HG03575 (cell line): ENCODE results near the gene HAP1.
"Not testable (repeated sequence)": the region's sequence is repeated elsewhere in the genome, so short reads cannot be mapped to it uniquely, and the experiment has no call there.

Experiments
- ATAC-seq: cut with Tn5 transposase; IDR thresholded peaks from one replicate; pipeline ENCODE4 v1.9.1; 2021; ENCODE audit not compliant: unreplicated experiment, insufficient number of reproducible peaks, low FRiP score; ENCODE audit errors: extremely low read depth

Gene HAP1

DNA sequence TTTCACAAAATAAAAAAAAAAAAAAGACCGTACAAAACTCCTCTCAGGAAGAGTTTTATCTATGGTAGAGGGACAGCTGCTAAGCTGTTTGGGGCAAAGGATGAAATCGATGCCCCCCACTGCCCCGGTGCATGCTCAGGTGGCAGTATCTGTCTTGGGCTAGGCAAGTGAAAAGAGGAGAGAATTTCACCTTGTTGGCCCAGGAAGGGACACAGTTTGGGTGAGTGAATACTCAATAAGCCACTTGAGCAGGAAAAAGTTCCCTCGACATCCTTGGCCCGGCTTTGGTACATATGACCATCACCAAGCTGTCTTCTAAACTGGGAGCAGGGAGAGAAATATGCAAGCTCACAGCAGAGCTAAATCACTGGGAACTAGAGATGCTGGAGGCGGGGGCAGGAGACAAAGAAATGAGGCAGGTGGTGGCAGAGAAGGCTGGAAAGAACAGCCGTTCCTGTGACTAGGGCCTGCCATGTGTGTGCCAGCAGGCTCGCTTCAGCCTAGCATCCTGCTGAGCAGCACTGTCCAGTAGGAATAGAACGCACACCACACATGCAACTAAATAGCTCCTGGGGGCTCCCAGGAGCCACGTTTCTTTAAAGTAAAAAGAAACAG lies 53.9 kb downstream of the HAP1 start:
- no peak for ATAC-seq

DNA sequence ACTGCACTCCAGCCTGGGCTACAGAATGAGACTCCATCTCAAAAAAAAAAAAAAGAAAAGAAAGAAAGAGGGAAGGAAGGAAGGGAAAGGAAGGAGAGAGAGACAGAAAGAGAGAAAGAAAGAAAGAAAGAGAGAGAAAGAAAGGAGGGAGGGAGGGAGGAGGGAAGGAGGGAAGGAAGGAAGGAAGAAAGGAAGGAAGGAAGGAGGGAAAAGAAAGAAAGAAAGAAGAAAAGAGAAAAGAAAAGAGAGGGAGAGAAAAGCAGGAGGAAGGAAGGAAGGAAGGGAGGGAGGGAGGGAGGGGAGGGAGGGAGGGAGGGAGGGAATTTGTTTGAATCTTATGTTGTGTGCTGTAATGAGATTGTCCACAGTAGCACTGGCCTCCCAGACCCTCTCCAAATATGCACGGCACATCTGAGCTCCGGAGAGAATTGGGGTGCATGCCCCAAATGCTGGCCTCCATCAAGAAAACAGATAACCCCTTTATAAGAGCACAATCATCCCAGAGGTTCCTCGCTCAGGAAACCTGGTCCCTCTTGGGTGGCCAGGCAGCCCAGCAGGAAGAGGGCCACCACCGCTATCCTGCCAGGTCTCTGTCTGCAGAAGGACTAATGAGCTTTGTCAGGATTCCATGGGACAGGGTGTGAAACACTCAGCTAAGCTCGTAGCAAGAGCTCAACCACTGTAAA lies 54.6 kb downstream of the HAP1 start:
- ATAC-seq, result no peak

DNA sequence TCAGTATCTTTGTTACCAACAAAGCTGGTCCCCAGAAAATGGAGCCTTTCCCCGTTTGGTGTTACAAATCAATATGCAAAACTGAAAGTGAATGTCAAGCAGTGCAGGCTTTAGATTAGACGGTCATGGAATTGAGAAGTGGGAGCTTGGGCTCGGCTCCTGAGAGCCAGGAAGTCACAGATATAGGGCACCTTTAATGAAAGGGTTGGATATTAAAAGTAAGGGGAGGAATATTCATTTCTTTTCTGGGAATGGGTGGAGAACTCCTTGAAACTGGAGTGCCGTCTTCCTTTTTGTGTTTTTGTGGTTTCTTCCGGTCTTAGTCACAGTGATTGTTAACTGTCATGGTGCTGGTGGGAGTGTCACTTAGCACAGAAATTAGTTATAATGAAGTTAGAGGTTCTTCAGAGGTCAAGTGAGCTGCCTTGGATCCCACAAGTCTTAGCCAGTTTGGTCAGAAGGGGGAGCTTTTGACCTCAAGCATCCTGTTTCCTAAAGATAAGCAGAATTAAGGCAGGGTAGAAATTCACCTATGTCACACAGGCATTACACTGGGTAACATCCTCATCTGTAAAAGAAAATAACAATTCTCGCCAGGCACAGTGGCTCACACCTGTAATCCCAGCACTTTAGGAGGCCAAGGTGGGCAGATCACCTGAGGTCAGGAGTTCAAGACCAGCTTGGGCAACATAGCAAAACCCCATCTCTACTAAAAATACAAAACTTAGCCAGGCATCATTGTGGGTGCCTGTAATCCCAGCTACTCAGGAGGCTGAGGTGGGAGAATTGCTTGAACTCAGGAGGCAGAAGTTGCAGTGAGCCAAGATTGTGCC lies 55.3 kb downstream of the HAP1 start:
- ATAC-seq, result no peak

DNA sequence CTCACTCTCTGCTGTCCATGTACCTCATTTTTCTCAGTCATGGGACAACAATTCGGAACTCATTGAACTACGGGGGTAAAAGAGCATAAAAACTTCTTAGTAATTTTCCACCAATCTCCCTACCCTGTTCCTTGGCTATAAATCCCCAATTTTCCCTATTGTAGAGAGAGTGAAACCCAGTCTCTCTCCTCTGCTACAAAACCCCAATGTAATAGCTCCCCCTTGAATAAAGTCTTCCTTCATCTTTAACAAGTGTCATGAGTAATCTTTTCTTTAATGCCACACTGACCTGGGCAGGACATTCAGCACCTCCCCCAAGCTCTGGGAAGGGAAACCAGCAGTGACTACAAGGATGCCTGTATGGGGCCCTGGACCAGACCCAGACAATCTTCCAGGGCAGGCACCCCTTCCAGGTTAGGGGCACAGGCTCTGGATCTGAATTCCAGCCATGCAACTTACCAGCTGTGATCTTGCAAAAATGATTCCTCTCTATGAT lies 56.0 kb downstream of the HAP1 start:
- no peak for ATAC-seq

DNA sequence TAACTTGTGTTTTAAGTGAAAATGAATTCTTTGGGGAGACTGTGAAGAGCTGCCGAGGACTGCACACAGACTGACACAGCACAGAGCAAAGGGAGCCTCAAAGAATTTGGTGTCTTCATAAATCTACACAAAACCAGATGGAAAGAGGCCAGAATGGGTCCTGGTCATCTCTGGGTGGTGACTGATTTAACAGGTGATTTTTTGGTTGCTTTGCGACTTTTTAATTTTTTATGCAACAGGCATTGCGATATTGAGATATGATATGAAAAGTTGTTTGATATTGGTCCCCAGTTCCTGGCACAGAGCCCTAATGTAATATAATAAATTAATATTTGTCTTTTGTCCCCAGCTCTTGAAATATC lies 58.4 kb downstream of the HAP1 start:
- no peak for ATAC-seq

DNA sequence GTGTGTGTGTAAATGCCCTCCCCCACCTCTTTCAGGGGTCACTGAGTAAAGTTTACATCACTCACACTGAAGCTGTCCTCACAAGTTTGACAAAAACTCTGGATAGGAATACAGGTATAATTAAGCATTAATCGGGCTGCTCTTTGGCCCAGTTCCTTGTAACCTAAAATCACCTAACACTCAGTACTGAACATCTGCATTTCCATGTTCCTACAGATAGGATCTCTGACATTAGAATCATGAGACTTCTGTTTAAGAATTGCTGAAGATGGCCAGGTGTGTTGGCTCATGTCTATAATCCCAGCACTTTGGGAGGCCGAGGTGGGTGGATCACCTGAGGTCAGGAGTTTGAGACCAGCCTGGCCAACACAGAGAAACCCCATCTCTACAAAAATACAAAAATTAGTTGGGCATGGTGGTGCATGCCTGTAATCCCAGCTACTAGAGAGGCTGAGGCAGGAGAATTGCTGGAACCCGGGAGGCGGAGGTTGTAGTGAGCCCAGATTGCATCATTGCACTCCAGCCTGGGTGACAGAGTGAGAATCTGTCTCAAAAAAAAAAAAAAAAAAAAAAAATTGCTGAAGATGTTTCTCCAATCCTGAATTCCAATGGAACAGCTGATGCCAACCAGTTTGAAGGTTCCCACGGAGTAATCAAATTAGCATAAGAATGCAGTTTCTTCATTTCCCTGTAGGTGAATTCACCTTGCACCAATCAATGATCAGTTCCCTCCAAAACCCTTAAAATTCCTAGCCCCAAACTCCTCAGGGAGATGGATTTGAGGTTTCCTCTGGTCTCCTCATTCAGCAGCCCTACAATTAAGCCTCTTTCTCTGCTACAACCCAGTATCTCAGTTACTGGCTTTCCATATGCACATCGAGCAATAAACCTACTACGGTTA lies 59.0 kb downstream of the HAP1 start:
- not testable (repeated sequence) for ATAC-seq
